Body of pancreas (tissue), 4 donors: ENCODE results near the gene RNF157. TPM values are rescaled to one million over a fixed set of nuclear protein-coding genes. Genes with fewer than 3 reads are reported as not detected.

Experiments
- ATAC-seq: fragments of 150-250 bp; one replicate; pipeline ENCODE4 v1.9.1; 2016
- DNase-seq, 4 donors: peaks; one replicate each; pipeline ENCODE4 v3.0.0-alpha.2; 2019
- H3K27ac ChIP-seq, 4 donors: fragments of 200-600 bp; sonication (generic); 1 replicate in 3 of 4; 2 replicates in 1 of 4; pipeline versions ENCODE4 v1.5.1 to v1.6.1; 2016 to 2019; ENCODE audit warnings: mild to moderate bottlenecking in 1 of 4, mixed read lengths in 1 of 4, moderate library complexity in 1 of 4
- H3K27me3 ChIP-seq, 2 donors: fragments of 200-600 bp; sonication (generic); one replicate each; pipeline ENCODE4 v1.6.0; 2016; ENCODE audit warnings: mild to moderate bottlenecking in 1 of 2
- H3K36me3 ChIP-seq, 2 donors: fragments of 200-600 bp; sonication (generic); replicated peaks in 1 of 2; 2 replicates each; pipeline ENCODE4 v1.5.1; 2016; ENCODE audit warnings: low read depth in 2 of 2; ENCODE audit not compliant: insufficient read depth in 1 of 2
- H3K4me1 ChIP-seq: fragments of 200-600 bp; sonication (generic); one replicate; pipeline ENCODE4 v1.6.0; 2016
- H3K4me3 ChIP-seq, 2 donors: fragments of 200-600 bp; sonication (generic); 1 replicate in 1 of 2; 2 replicates in 1 of 2; pipeline ENCODE4 v1.5.1; 2016 to 2019
- H3K9me3 ChIP-seq, 3 donors: fragments of 200-600 bp; sonication (generic); 1 replicate in 2 of 3; 2 replicates in 1 of 3; pipeline ENCODE4 v1.5.1; 2016
- CTCF ChIP-seq, 7 experiments: fragments of 450-650 bp in 4 of 7; fragments of 200-600 bp in 3 of 7; sonication (generic) in 3 of 7; IDR thresholded peaks; one replicate each; pipeline ENCODE4 v1.5.1; 2016 to 2019; ENCODE audit warnings: antibody characterized with exemption in 7 of 7
- POLR2A ChIP-seq, 3 donors: fragments of 450-650 bp; IDR thresholded peaks; one replicate each; pipeline ENCODE4 v1.6.1; 2016; ENCODE audit warnings: antibody characterized with exemption in 3 of 3, mild to moderate bottlenecking in 2 of 3
- whole genome bisulfite sequencing, 2 donors: methylation state at CpG; one replicate each; pipeline ENCODE4 v1.1.5; 2017; 5-methylcytosine and 5-hydroxymethylcytosine counted together
- intact Hi-C: fragments of 100-400 bp; cut with DNase I; formaldehyde crosslinking; loops from one replicate; pipeline ENCODE4 v1.15.1; 2023
- total RNA-seq, 2 donors: library from RNA; depleted of rRNA; stranded (reverse); fragments of >200 nt; gene quantifications; one replicate each; pipeline ENCODE4 v1.1.0, GENCODE V29; 2016

Gene RNF157
- total RNA-seq, 2 donors from 2014 or later, result 4.7 to 29.3 TPM

- 89 to 93% methylated on average over 10 to 11 of the region's 11 CpGs for WGBS, 2 donors
- intact Hi-C loops, result loop anchor here (10.0 kb wide), 1 partner anchor 261 kb away; no protein-coding TSS in a partner anchor
- Histone ChIP-seq H3K27me3 (no peaks in the 10 kb centered on the region), H3K4me3 (no peak overlapping the region), H3K27ac (no peak overlapping the region), H3K9me3 (no peaks in the 10 kb centered on the region), H3K36me3 (no peaks in the 10 kb centered on the region), H3K4me1 (peaks cover 32% of the 10 kb centered on the region)
- TF ChIP-seq POLR2A (IDR thresholded peaks at IDR 0.05) (no peak), CTCF (IDR thresholded peaks at IDR 0.05) (no peak)
- no peak for DNase-seq
- no peak for ATAC-seq
Measured at GRCh38 chr17:76276069-76276431, 35.8 kb upstream of the RNF157 start.

- Histone ChIP-seq H3K4me1 (peaks cover 36% of the 10 kb centered on the region), H3K9me3 (no peaks in the 10 kb centered on the region), H3K4me3 (no peak overlapping the region), H3K36me3 (no peaks in the 10 kb centered on the region), H3K27ac (no peak overlapping the region), H3K27me3 (no peaks in the 10 kb centered on the region)
- no peak for DNase-seq
- intact Hi-C loops, result loop anchor here (10.0 kb wide), 1 partner anchor 261 kb away; no protein-coding TSS in a partner anchor
- TF ChIP-seq CTCF (IDR thresholded peaks at IDR 0.05), result no peak
- TF ChIP-seq POLR2A (IDR thresholded peaks at IDR 0.05), result no peak
- whole genome bisulfite sequencing, 2 donors, result 90% methylated on average over 21 of the region's 22 CpGs; no CpG with 5 or more reads in 1 of the 2 donors
- no peak for ATAC-seq
Measured at GRCh38 chr17:76275382-76276068, 35.2 kb upstream of the RNF157 start.

- H3K36me3 ChIP-seq, result no peaks in the 10 kb centered on the region
- TF ChIP-seq CTCF (IDR thresholded peaks at IDR 0.05), result no peak
- TF ChIP-seq POLR2A (IDR thresholded peaks at IDR 0.05), result no peak
- H3K4me1 ChIP-seq, result peaks cover 37% of the 10 kb centered on the region
- WGBS, 2 donors, result 64 to 71% methylated on average over 15 to 21 of the region's 21 CpGs
- peak overlapping the region in 2 of 4 donors; percentile 2 to 5 for H3K27ac ChIP-seq
- ATAC-seq, result no peak
- H3K9me3 ChIP-seq, result no peaks in the 10 kb centered on the region
- no peaks in the 10 kb centered on the region for H3K27me3 ChIP-seq
- no peak overlapping the region for H3K4me3 ChIP-seq
- no peak for DNase-seq
- intact Hi-C loops, result loop anchor here (10.0 kb wide), 1 partner anchor 260 kb away; no protein-coding TSS in a partner anchor
Measured at GRCh38 chr17:76274112-76274956, 34.0 kb upstream of the RNF157 start.

GRCh38 chr17:76273445-76274111 lies 33.3 kb upstream of the RNF157 start:
- ATAC-seq (no peak), DNase-seq (no peak)
- intact Hi-C loops, result loop anchor here (10.0 kb wide), 1 partner anchor 259 kb away; no protein-coding TSS in a partner anchor
- WGBS, 2 donors, result 77 to 84% methylated on average over 13 to 26 of the region's 26 CpGs
- Histone ChIP-seq H3K27me3 (no peaks in the 10 kb centered on the region), H3K36me3 (no peaks in the 10 kb centered on the region), H3K27ac (peak overlapping the region in 3 of 4 donors; percentile 83 to 92 (median 88)), H3K4me3 (no peak overlapping the region), H3K4me1 (peaks cover 38% of the 10 kb centered on the region), H3K9me3 (no peaks in the 10 kb centered on the region)
- TF ChIP-seq POLR2A (IDR thresholded peaks at IDR 0.05) (no peak), CTCF (IDR thresholded peaks at IDR 0.05) (no peak)
